Measurements from ENCODE around the gene UNC5C.

GRCh38 chr4:95263960-95264359 lies 284.8 kb downstream of the UNC5C start:
- TF ChIP-seq CTCF (IDR thresholded peaks at IDR 0.05) (no peak), POLR2A (IDR thresholded peaks at IDR 0.05) (no peak)
